OCI-M2 (cell line): Measurements from ENCODE around the gene SH3BP5.

Experiments used
- DNase-seq: peaks from one replicate; lab custom pipeline; 2025; ENCODE audit not compliant: unreplicated experiment; lab: John Stamatoyannopoulos, UW

SH3BP5 gene

DNA sequence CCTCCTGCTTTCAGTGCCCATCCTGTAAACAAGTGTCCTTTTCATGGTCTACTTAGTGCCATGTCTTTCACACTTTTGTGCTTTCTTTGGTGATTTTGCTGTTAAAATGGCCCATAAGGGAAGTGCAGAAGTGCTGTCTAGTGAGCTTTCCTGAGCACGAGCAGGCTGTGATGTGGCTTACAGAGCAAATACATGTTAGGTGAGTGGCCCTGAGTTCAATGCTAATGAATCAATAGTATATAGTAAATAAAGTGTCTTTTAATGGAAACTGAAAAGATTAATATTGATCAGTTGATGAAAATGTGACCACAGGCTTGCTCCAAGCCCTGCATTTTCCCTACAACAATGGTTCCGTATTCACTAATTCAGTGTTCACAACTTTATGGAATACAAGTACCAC, 5.7 kb downstream of the SH3BP5 start:
- DNase-seq = no peak

- no peak for DNase-seq
Observed at GRCh38 chr3:15326037-15326436, 6.3 kb downstream of the SH3BP5 start.

GRCh38 chr3:15325228-15325627, 7.2 kb downstream of the SH3BP5 start:
- no peak for DNase-seq

DNA sequence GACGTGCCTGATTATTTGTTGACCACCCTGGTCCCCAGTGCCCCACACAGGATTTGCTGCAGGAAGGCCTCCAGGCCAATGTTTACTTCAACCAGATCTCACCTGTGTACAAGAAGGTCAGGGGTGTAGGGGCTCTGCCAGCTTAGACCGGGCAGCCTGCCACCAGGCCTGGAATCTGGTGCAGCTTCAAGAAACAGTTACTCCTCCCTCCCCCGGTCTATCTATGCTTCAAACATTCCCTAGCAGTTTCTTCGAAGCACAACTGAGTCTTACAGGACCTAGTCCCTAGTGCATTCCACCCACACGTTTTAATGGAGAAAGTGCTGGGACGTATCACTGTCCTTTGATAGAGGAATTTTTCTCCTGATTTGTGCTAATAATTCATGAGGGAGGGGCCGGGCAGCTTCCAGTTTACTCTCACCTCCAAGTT, 8.0 kb downstream of the SH3BP5 start:
- DNase-seq = no peak

DNA sequence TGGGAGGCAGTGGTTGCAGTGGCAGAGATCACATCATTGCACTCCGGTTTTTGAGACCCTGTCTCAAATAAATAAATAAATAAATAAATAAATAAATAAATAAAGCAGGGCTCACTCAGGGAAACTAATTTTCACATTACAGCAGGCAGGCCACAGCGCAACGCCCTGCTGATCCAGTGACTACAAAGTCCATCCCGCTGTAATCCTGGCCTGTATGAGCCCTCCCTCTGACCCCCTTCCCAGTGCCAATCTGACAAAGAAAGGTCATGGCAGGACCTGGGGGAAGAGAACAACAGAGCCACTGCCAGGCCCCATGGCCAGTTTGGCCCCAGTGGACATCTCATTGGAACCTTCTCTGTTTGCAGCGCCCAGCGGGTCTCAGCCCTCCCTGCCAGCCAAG, 9.3 kb downstream of the SH3BP5 start:
- no peak for DNase-seq

- DNase-seq = no peak
Observed at GRCh38 chr3:15321349-15321748, 11.0 kb downstream of the SH3BP5 start.

- DNase-seq = no peak
Observed at GRCh38 chr3:15319575-15319974, 12.8 kb downstream of the SH3BP5 start.

- DNase-seq = no peak
Observed at GRCh38 chr3:15319136-15319535, 13.2 kb downstream of the SH3BP5 start.

DNA sequence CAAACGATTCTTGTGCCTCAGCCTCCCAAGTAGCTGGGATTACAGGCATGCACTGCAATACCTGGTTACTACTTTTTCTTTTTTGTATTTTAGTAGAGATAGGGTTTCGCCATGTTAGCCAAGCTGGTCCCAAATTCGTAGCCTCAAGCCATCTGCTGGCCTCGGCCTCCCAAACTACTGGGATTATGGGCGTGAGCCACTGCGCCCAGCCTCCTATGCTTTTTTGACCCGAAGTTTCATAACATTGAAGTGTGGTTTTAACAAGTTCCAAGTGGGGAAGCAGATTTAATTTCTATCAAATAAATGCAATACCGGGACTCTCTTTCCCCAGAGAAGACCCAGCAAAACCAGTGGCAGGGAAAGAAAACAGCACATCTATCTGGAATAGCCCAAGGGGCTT, 13.7 kb downstream of the SH3BP5 start:
- DNase-seq = no peak

GRCh38 chr3:15316998-15317435, 15.4 kb downstream of the SH3BP5 start:
- DNase-seq = no peak

- DNase-seq = no peak
Observed at GRCh38 chr3:15315003-15315402, 17.4 kb downstream of the SH3BP5 start.

GRCh38 chr3:15314276-15314675, 18.1 kb downstream of the SH3BP5 start:
- DNase-seq = no peak

DNA sequence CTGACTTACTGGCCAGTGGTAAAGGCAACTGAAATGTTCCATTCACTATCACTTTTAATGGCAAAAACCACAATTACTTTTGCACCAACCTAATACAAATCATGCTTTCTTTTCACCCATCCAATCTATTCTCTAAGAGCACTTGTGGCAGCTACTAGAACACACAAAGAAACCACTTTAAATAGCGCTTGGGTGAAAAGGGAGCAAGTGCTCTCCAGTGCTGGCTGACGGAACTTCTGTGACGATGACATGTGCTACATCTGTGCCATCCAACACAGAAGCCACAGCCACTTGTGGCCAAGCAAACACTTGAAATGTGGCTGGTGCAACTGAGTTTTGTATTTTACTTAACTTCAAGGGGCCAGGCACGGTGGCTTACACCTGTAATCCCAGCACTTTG, 18.9 kb downstream of the SH3BP5 start:
- DNase-seq = no peak

- DNase-seq = no peak
Observed at GRCh38 chr3:15312550-15312949, 19.8 kb downstream of the SH3BP5 start.

DNA sequence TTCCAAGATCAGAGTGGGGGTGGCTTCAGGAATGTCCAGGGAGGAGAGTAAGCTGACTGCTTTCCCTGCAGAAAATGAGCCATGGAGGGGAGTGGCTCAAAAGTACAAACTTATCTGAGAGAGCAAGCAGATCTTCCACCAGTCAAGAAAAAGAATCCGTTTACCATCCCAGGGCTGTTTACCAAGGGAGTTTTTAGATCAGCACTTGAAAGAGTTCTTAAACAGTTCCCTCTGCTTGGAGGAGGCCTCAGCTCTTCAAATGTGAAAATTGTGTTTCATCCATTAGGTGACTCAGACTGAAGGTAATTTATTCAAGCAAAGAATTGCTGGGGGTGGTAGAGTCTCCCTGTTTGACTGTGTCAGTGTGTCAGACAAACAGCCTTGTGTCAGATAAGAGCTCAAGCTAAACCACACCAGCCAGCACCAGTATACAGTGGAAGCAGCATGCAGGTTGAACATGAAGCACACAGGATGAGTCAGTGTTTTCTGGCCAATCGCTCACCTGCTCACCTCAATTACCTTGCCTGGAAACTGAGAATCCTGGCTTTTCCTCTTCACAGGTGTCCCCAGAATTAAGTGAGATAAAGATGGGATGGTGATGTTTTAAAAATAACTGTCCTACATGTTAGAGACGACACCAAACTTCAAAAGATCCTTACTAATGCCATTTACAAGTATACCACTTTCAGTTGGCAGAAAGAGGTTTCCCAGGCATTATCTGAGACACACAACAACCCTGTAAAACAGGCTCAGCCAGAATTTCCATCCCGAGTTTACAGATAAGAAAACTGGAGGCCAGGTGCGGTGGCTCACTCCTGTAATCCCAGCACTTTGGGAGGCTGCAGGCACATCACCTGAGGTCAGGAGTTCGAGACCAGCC, 21.7 kb downstream of the SH3BP5 start:
- DNase-seq = no peak

DNA sequence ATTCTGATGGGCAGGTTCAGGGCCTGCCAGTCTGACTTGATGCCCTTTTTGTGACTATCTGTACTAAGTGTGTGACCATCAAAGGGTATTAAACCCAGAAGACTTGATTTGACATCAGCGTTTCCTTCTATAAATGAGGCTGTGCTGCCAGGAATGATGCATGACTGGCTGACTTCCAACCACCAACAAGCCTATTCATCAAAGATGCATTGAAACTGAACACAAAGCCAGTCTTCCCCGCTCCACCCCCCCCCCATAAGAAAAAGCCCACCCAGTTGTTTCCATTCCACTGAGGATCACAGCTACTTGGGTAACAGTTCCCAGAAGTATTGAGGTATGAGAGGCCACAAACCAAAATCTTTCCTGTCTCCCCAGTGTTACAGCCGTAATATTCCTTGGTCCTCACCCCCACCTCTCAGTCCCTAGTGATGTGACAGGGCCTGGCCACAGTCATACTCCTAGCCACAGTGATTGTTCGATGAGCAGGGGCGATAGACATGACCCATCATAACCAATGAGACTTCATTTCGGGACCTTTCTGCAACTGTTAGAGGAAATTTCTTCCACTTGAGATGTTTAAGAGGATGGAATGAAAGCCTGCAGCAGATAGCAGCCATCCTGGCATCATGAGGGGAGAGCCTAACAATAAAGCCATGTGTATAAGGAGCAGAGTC, 22.6 kb downstream of the SH3BP5 start:
- no peak for DNase-seq

DNA sequence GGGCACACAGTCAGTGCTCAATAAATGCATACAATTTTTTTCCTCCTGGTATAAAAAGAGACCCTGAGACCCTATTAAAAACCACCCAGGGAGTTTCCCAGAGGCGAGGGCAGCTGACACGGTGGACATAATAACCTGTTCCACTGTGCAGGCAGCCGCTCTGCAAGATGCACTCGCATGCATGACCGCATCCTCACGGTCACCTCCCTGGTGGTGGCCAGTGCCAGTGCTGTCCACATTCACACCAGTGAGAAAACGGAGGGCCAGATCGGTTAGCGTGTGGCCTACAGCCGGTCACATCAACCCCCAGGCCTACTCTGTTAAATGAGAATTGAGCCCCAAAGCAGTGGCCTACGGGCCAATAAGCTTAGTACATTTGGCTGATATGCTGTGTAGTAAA, 24.8 kb downstream of the SH3BP5 start:
- DNase-seq = no peak

DNA sequence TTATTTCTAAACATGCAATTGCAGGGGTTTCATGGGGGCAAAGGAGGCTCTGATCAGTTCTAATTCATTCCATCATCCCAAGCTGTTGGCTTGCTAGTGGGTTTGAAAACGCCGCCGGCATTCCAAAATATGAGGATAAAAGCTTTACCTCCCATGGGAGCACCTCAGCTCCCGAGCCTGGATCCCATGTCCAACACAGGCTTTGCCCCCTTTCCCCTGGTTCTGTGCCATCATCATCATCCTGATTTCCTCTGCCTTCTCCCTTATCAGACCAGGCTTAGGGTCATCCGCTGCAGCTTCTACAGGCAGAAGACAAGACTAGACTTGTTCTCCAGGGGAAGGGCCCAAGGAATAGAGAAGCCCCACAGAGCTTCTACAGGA, 25.4 kb downstream of the SH3BP5 start:
- DNase-seq = no peak

DNA sequence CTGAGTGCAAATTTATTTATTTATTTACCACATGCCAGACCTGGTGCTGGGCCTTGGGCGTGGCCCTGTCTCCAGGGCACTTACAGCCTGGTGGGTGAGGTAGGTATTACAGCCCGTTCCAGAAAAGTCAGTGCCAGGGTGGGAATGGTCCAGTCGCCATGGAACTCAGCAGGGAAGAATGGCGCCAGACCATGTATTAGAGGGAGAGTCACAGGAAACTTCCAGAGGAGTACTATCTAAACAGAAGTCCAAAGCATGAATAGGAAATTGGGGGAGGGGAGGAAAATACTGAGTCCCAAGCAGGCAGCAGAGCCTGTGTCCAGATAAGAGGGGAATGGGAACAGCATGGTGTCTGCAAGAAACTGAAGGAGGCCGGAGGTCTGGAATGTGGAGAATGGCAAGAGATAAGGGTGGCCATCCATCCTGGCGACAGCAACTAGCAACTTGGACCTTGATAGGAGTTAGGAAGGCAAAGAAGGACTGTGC, 27.0 kb downstream of the SH3BP5 start:
- peak; percentile 42 for DNase-seq

GRCh38 chr3:15303728-15304127, 28.7 kb downstream of the SH3BP5 start:
- DNase-seq = no peak

DNA sequence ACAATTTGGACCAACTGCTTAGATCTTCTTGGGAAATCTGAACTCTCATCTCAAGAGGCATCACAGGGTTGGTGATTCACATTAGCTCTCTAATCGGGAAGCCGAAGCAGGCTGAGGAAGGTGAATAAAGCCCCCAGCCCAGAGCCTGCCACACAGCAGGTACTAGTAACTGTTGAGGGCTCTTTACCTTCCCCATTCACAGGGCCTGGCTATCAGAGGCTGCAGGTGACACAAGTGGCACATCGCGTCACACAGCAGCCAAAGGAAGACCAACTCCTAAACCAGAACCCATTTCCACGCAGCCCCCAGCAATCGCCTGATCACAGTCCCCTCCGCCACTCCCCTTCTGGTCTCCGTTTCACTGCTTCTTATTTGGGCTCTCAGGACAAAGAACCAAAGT, 29.2 kb downstream of the SH3BP5 start:
- DNase-seq = no peak

- no peak for DNase-seq
Observed at GRCh38 chr3:15301761-15302160, 30.6 kb downstream of the SH3BP5 start.
